GM12878 (cell line): ENCODE results near the gene SH3BP5. TPM values are rescaled to one million over a fixed set of nuclear protein-coding genes. Genes with fewer than 3 reads are reported as not detected.
A peak's percentile ranks its signal among the peaks of the same experiment; 100 is the strongest.

Experiments used
- ATAC-seq: fragments of 200-7000 bp; cut with Tn5 transposase; 3 replicates; pipeline ENCODE4 v1.9.1; 2020; ENCODE audit warnings: mild to moderate bottlenecking, moderate library complexity
- BruUV-seq: library from RNA; stranded (reverse); fragments of 400-500 nt; replicated peaks from 2 replicates; lab custom pipeline; 2021; lab: Mats Ljungman, UMichigan
- CTCF ChIA-PET: fragments of 300-600 bp; sonication (Branson Sonifier 250); formaldehyde crosslinking; extraction: SDS; loops from one replicate; lab custom pipeline; 2021; ENCODE audit warnings: inconsistent platforms; lab: Yijun Ruan, JAX
- POLR2A ChIA-PET: fragments of 350-600 bp; formaldehyde crosslinking; extraction: SDS; loops from one replicate; lab custom pipeline; 2021; ENCODE audit warnings: inconsistent platforms; lab: Charles Lee
- RAD21 ChIA-PET: fragments of 300-600 bp; sonication (Branson Sonifier 250); formaldehyde crosslinking; loops from one replicate; lab custom pipeline; 2023; ENCODE audit warnings: antibody characterized with exemption; ENCODE audit not compliant: unreplicated experiment; lab: Charles Lee
- SMC1A ChIA-PET: fragments of 300-600 bp; sonication (Branson Sonifier 250); formaldehyde crosslinking; loops from one replicate; lab custom pipeline; 2023; ENCODE audit not compliant: unreplicated experiment, uncharacterized antibody; lab: Charles Lee
- DNase-seq: peaks from one replicate; pipeline ENCODE4 v3.0.0-alpha.2; 2011; ENCODE audit warnings: low read depth, low spot score
- FAIRE-seq: peaks from 3 replicates; lab custom pipeline; 2011; peaks lifted over from hg19 to GRCh38; lab: Jason Lieb, UNC
- H2AFZ ChIP-seq: 2 replicates; pipeline ENCODE4 v1.6.0; 2011; ENCODE audit warnings: low read depth, low read length, control low read depth; ENCODE audit not compliant: control insufficient read depth
- H3K27ac ChIP-seq: 2 replicates; pipeline ENCODE4 v1.5.1; 2011; ENCODE audit warnings: control low read depth; ENCODE audit not compliant: control insufficient read depth, insufficient read depth
- H3K27me3 ChIP-seq, 2 experiments: replicated peaks in 1 of 2; 2 replicates each; pipeline versions ENCODE4 v1.6.0 to v1.6.1; 2011; ENCODE audit warnings: low read length in 1 of 2; ENCODE audit not compliant: control insufficient read depth in 2 of 2, insufficient read depth in 2 of 2
- H3K36me3 ChIP-seq, 2 experiments: 2 replicates each; pipeline ENCODE4 v1.5.1; 2011; ENCODE audit warnings: low read length in 1 of 2; ENCODE audit not compliant: control insufficient read depth in 2 of 2, insufficient read depth in 2 of 2
- H3K4me1 ChIP-seq: 2 replicates; pipeline ENCODE4 v1.6.1; 2011; ENCODE audit warnings: mild to moderate bottlenecking, low read length, moderate library complexity, mixed read lengths; ENCODE audit not compliant: control insufficient read depth, insufficient read depth
- H3K4me2 ChIP-seq: 2 replicates; pipeline ENCODE4 v1.6.0; 2011; ENCODE audit warnings: control low read depth; ENCODE audit not compliant: control insufficient read depth, insufficient read depth
- H3K4me3 ChIP-seq: fragments of 200-600 bp; sonication (generic); 2 replicates; pipeline ENCODE4 v1.5.1; 2016
- H3K79me2 ChIP-seq: 2 replicates; pipeline ENCODE4 v1.6.0; 2011; ENCODE audit warnings: low read length; ENCODE audit not compliant: control insufficient read depth, insufficient read depth
- H3K9ac ChIP-seq: 2 replicates; pipeline ENCODE4 v1.8.0; 2011; ENCODE audit warnings: low read length, control low read depth, mixed read lengths; ENCODE audit not compliant: control insufficient read depth, insufficient read depth
- H3K9me3 ChIP-seq: replicated peaks from 3 replicates; pipeline ENCODE4 v1.5.1; 2011; ENCODE audit warnings: mild to moderate bottlenecking, low read length; ENCODE audit not compliant: control insufficient read depth, insufficient read depth
- H4K20me1 ChIP-seq: 2 replicates; pipeline ENCODE4 v1.6.0; 2011; ENCODE audit not compliant: control insufficient read depth, insufficient read depth
- CBFB ChIP-seq: IDR thresholded peaks from 2 replicates; pipeline ENCODE4 v1.6.1; 2016; ENCODE audit warnings: antibody characterized with exemption, low read depth
- FOXK2 ChIP-seq: fragments of 450-650 bp; IDR thresholded peaks from 2 replicates; pipeline ENCODE4 v1.6.1; 2017; ENCODE audit warnings: mild to moderate bottlenecking, moderate library complexity
- HDAC6 ChIP-seq: fragments of 200-600 bp; sonication (generic); IDR thresholded peaks from one replicate; pipeline ENCODE4 v1.8.0; 2017; ENCODE audit warnings: antibody characterized with exemption; ENCODE audit not compliant: unreplicated experiment
- NFYA ChIP-seq: IDR thresholded peaks from 2 replicates; pipeline ENCODE4 v1.6.1; 2011; ENCODE audit warnings: low read depth, mild to moderate bottlenecking, low read length, improper control_type of control experiment, borderline replicate concordance
- POLR2A ChIP-seq: IDR thresholded peaks from 2 replicates; pipeline ENCODE4 v1.6.1; 2011; ENCODE audit warnings: low read depth, mild to moderate bottlenecking, low read length
- POLR2AphosphoS5 ChIP-seq: IDR thresholded peaks from 2 replicates; pipeline ENCODE4 v1.6.1; 2011; ENCODE audit warnings: mild to moderate bottlenecking, low read length, inconsistent platforms
- RB1 ChIP-seq: fragments of 450-650 bp; formaldehyde crosslinking; IDR thresholded peaks from 2 replicates; pipeline ENCODE4 v1.6.1; 2017; ENCODE audit warnings: mild to moderate bottlenecking, borderline replicate concordance
- SREBF2 ChIP-seq: IDR thresholded peaks from 2 replicates; pipeline ENCODE4 v1.6.1; 2012; ENCODE audit warnings: mild to moderate bottlenecking, low read length
- SRF ChIP-seq, 2 experiments: IDR thresholded peaks; 2 replicates each; pipeline ENCODE4 v1.6.1; 2011; ENCODE audit warnings: low read depth in 2 of 2, low read length in 2 of 2, mild to moderate bottlenecking in 1 of 2, moderate library complexity in 1 of 2
- TCF12 ChIP-seq: IDR thresholded peaks from 2 replicates; pipeline ENCODE4 v1.6.1; 2011; ENCODE audit warnings: low read depth, mild to moderate bottlenecking, low read length
- WRNIP1 ChIP-seq: IDR thresholded peaks from 2 replicates; pipeline ENCODE4 v1.6.1; 2011; ENCODE audit warnings: low read depth, low read length, improper control_type of control experiment, borderline replicate concordance
- ZBTB33 ChIP-seq: fragments of 450-650 bp; IDR thresholded peaks from 2 replicates; pipeline ENCODE4 v1.6.1; 2017; ENCODE audit warnings: mild to moderate bottlenecking
- ZSCAN29 ChIP-seq: fragments of 450-650 bp; IDR thresholded peaks from 2 replicates; pipeline ENCODE4 v1.6.1; 2017; ENCODE audit warnings: mild to moderate bottlenecking, moderate library complexity
- WGBS: methylation state at CpG from one replicate; pipeline ENCODE4 v1.1.6; 2016; ENCODE audit warnings: low lambda C conversion rate; ENCODE audit not compliant: insufficient replicate concordance, insufficient coverage; ENCODE audit errors: missing lambda C conversion rate; 5-methylcytosine and 5-hydroxymethylcytosine counted together
- in situ Hi-C: fragments of 300-500 bp; cut with MboI; formaldehyde crosslinking; loops from 9 replicates; pipeline ENCODE4 v1.14.3; 2018; ENCODE audit warnings: mixed read lengths
- intact Hi-C: fragments of 100-400 bp; cut with micrococcal nuclease; formaldehyde crosslinking; loops from one replicate; pipeline ENCODE4 v1.14.2; 2022; ENCODE audit not compliant: unreplicated experiment
- polyA plus RNA-seq, 11 experiments: library from polyadenylated mRNA; depleted of rRNA in 4 of 11; unstranded in 6 of 11; stranded (reverse) in 5 of 11; fragments of >200 nt; fragmentation: Nextera tagmentation in 4 of 11; fragmentation: Illumina TruSeq in 1 of 11; extraction: Ambion mirVana in 4 of 11; extraction: Trizol in 1 of 11; gene quantifications; 1 replicate in 1 of 11; 2 replicates in 10 of 11; pipeline versions ENCODE4 v1.2.1 to v1.2.3, GENCODE V29; 2011 to 2016; ENCODE audit warnings: inconsistent platforms in 2 of 11, missing spikeins in 2 of 11, low read depth in 1 of 11
- total RNA-seq, 4 experiments: library from RNA; depleted of rRNA in 3 of 4; stranded (reverse); fragments of >200 nt in 3 of 4; fragmentation: Illumina TruSeq in 1 of 4; extraction: Trizol in 1 of 4; gene quantifications; 2 replicates each; pipeline versions ENCODE4 v1.2.1 to v1.2.3, GENCODE V29; 2013 to 2021
- TF ChIP-seq, protein P1 (sequence below): IDR thresholded peaks from 2 replicates; pipeline ENCODE4 v1.6.1; 2011; ENCODE audit warnings: low read depth, low read length, improper control_type of control experiment, borderline replicate concordance
- TF ChIP-seq, protein P2 (sequence below): fragments of 450-650 bp; IDR thresholded peaks from 2 replicates; pipeline ENCODE4 v1.6.1; 2016; ENCODE audit warnings: mild to moderate bottlenecking

Gene SH3BP5
- total and polyA plus RNA-seq, 10 of the 15 experiments (the other 5 are each of a cell fraction or from before 2014, with no cell fraction given) = 14.9 to 87.5 (median 43.7) TPM

DNA sequence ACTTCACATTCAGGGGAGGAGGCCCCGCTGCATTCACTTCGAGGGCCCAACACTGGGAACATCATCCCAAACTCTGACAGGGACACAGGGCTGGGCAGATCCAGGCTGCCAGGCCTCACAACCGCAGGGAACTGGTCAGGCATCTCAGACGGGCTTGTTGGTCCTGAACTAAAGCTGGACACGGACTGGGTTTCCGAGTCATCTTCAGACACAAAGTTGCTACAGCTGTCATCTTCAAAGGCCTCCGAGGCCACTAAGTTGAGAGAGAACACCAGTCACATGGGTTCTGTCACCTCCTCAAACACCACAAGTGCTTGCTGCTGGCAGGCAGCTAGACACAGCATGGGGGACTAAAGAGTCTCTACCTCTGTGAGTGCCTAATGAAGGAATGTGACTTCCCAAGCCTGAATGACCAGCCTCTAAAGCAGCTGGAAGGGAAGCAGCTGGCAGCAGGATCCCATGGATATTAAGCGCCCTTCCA is 75.5 kb downstream of the SH3BP5 start:
- 78% methylated on average over 8 of the region's 8 CpGs for WGBS
- no peak overlapping the region for H3K4me3 ChIP-seq
- ATAC-seq (no peak), DNase-seq (no peak), FAIRE-seq (no peak)
- ChIA-PET SMC1A (interaction anchor here (0.7 to 1.7 kb wide), 4 partner anchors 11 to 149 kb away, joined by 3 to 8 read pairs (median 3); no protein-coding TSS in a partner anchor), CTCF (interaction anchor here (0.7 to 3.5 kb wide), 6 partner anchors 10 to 149 kb away, joined by 3 to 31 read pairs (median 4); no protein-coding TSS in a partner anchor), POLR2A (no interaction called here), RAD21 (interaction anchor here (1.5 to 3.2 kb wide), 3 partner anchors 10 to 300 kb away, joined by 3 to 14 read pairs (median 5); no protein-coding TSS in a partner anchor)
- intact Hi-C loops = no loop called here
- H3K27me3 ChIP-seq = no peaks in the 10 kb centered on the region
- H3K27ac ChIP-seq = no peak overlapping the region
- no peak overlapping the region for H3K4me2 ChIP-seq
- H4K20me1 ChIP-seq = no peaks in the 10 kb centered on the region
- in situ Hi-C loops = no loop called here
- no peak overlapping the region for H3K9ac ChIP-seq
- no peaks in the 10 kb centered on the region for H3K4me1 ChIP-seq
- H3K36me3 ChIP-seq = peaks cover 36 to 44% of the 10 kb centered on the region in 2 experiments
- no peaks in the 10 kb centered on the region for H3K9me3 ChIP-seq
- no peak overlapping the region for H2AFZ ChIP-seq
- no TSS peak for BruUV-seq
- no peaks in the 10 kb centered on the region for H3K79me2 ChIP-seq
- TF ChIP-seq WRNIP1 (no peak), POLR2A (peak; percentile 13; the same call in 1 of the 2 replicates)

- Histone ChIP-seq H2AFZ (no peak overlapping the region), H3K4me3 (no peak overlapping the region), H3K27ac (no peak overlapping the region), H3K36me3 (peaks cover 33 to 39% of the 10 kb centered on the region in 2 experiments), H3K9me3 (no peaks in the 10 kb centered on the region), H3K9ac (no peak overlapping the region), H3K4me1 (no peaks in the 10 kb centered on the region), H4K20me1 (no peaks in the 10 kb centered on the region), H3K27me3 (no peaks in the 10 kb centered on the region), H3K4me2 (no peak overlapping the region), H3K79me2 (no peaks in the 10 kb centered on the region)
- DNase-seq (no peak), ATAC-seq (no peak), FAIRE-seq (no peak)
- WGBS = 62% methylated on average over 2 of the region's 2 CpGs
- POLR2A ChIA-PET = interaction anchor here (1.0 kb wide), 1 partner anchor 74 kb away, joined by 3 read pairs; no protein-coding TSS in a partner anchor
- no TSS peak for BruUV-seq
- RAD21 ChIA-PET = no interaction called here
- CTCF ChIA-PET = interaction anchor here (1.1 to 3.5 kb wide), 3 partner anchors 12 to 150 kb away, joined by 3 to 31 read pairs (median 5); no protein-coding TSS in a partner anchor
- intact Hi-C loops = no loop called here
- in situ Hi-C loops = no loop called here
- SMC1A ChIA-PET = interaction anchor here (0.9 to 1.0 kb wide), 2 partner anchors 9 to 33 kb away, joined by 4 to 5 read pairs; no protein-coding TSS in a partner anchor
- TF ChIP-seq CBFB = no peak
- TF ChIP-seq POLR2AphosphoS5 = no peak
- no peak for TF ChIP-seq SREBF2
- no peak for TF ChIP-seq ZSCAN29
- no peak for TF ChIP-seq HDAC6
- no peak for TF ChIP-seq TCF12
- TF ChIP-seq, protein P1, sequence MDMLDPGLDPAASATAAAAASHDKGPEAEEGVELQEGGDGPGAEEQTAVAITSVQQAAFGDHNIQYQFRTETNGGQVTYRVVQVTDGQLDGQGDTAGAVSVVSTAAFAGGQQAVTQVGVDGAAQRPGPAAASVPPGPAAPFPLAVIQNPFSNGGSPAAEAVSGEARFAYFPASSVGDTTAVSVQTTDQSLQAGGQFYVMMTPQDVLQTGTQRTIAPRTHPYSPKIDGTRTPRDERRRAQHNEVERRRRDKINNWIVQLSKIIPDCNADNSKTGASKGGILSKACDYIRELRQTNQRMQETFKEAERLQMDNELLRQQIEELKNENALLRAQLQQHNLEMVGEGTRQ = no peak
- TF ChIP-seq ZBTB33 = no peak
- TF ChIP-seq, protein P2, sequence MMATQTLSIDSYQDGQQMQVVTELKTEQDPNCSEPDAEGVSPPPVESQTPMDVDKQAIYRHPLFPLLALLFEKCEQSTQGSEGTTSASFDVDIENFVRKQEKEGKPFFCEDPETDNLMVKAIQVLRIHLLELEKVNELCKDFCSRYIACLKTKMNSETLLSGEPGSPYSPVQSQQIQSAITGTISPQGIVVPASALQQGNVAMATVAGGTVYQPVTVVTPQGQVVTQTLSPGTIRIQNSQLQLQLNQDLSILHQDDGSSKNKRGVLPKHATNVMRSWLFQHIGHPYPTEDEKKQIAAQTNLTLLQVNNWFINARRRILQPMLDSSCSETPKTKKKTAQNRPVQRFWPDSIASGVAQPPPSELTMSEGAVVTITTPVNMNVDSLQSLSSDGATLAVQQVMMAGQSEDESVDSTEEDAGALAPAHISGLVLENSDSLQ = no peak
- TF ChIP-seq FOXK2 = no peak
- TF ChIP-seq SRF (IDR thresholded peaks at IDR 0.05; ENCODE audit: low read depth in 2 of 2, low read length in 2 of 2) = no peak
- no peak for TF ChIP-seq RB1
- no peak for TF ChIP-seq NFYA
These were observed 77.2 kb downstream of the SH3BP5 start for GRCh38 chr3:15255215-15255614.
